Astrocyte of the cerebellum (primary cell): Measurements from ENCODE around the gene CD84.
"Not testable (repeated sequence)": the region's sequence is repeated elsewhere in the genome, so short reads cannot be mapped to it uniquely, and the experiment has no call there.

Source experiments
- DNase-seq: peaks from one replicate; pipeline ENCODE4 v3.0.0-alpha.2; 2011; ENCODE audit warnings: low read depth
- H3K4me3 ChIP-seq: 2 replicates; pipeline ENCODE4 v1.5.1; 2011; ENCODE audit warnings: mild to moderate bottlenecking, low read depth, low read length, moderate library complexity
- in situ Hi-C: cut with HindIII; loops from 2 replicates; pipeline ENCODE4 v1.10.0; 2017; ENCODE audit warnings: low sequenced_read_pairs
- TF ChIP-seq, protein P1 (sequence below): IDR thresholded peaks from 2 replicates; pipeline ENCODE4 v1.5.1; 2012; ENCODE audit warnings: low read length, low read depth, moderate library complexity, mild to moderate bottlenecking; ENCODE audit errors: missing control alignments

The CD84 gene

DNA sequence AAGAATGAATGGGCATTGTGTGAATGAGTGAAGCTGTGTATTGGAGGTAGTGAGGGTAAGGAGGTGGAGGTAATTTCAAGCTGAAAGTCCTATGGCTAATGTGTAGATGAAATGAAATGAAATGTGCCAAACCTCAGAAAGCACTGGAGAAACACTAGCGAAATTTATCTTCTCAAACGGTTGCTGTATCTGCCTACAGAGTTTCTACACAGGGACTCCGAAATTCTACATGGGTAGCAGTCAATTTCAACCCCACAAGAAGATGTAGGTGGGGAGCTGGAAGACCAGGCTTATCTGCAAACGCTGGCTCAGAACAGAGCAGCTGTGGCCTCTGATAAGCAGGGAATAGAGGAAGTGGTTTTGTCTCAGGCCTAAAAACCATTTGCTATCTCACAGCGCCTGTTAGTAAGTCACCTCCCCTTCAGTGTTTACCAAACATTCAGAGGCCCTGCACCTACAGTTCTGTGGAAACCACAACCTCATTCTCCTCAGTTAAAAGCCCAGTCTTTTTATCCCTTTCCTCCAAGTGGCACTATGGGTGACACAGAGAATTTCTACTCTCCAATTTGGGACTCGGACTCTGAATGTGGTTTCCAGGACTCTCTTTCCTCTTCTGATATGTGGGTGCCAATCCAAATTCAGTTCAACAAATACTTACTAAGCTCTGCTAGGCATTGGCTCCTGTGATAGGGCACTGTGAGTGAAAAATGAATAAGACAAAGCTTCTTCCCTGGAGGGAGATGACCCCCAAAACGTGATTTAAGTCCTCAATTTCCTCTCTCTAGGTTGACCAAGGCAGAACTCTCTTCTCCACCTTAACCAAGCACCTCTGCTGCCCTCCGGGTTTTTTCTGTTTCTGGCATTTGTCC is 39.1 kb downstream of the CD84 start:
- no peak overlapping the region for H3K4me3 ChIP-seq
- DNase-seq = no peak
- TF ChIP-seq, protein P1, sequence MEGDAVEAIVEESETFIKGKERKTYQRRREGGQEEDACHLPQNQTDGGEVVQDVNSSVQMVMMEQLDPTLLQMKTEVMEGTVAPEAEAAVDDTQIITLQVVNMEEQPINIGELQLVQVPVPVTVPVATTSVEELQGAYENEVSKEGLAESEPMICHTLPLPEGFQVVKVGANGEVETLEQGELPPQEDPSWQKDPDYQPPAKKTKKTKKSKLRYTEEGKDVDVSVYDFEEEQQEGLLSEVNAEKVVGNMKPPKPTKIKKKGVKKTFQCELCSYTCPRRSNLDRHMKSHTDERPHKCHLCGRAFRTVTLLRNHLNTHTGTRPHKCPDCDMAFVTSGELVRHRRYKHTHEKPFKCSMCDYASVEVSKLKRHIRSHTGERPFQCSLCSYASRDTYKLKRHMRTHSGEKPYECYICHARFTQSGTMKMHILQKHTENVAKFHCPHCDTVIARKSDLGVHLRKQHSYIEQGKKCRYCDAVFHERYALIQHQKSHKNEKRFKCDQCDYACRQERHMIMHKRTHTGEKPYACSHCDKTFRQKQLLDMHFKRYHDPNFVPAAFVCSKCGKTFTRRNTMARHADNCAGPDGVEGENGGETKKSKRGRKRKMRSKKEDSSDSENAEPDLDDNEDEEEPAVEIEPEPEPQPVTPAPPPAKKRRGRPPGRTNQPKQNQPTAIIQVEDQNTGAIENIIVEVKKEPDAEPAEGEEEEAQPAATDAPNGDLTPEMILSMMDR = no peak
- in situ Hi-C loops = no loop called here

DNA sequence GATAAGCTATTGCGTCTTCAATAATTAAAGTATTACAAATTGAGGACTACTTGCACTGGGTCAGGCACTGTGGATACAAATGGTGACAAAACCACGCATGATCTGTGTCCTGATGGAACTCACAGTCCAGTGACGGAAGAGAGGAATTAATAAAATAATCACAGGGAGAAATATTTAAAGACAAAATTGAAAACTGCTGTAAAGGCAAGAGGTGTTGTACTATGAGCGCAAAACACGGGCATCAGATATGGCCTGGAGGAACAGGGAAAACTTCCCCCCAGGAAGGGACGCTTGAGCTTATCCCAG is 39.7 kb downstream of the CD84 start:
- in situ Hi-C loops = no loop called here
- TF ChIP-seq, protein P1 = no peak
- no peak for DNase-seq
- no peak overlapping the region for H3K4me3 ChIP-seq

- TF ChIP-seq, protein P1 = no peak
- no peak for DNase-seq
- H3K4me3 ChIP-seq = no peak overlapping the region
- in situ Hi-C loops = no loop called here
Observed at GRCh38 chr1:160538985-160539651, 40.2 kb downstream of the CD84 start.

- H3K4me3 ChIP-seq = no peak overlapping the region
- TF ChIP-seq, protein P1 = no peak
- no peak for DNase-seq
- in situ Hi-C loops = no loop called here
Observed at GRCh38 chr1:160537714-160538665, 41.3 kb downstream of the CD84 start.

DNA sequence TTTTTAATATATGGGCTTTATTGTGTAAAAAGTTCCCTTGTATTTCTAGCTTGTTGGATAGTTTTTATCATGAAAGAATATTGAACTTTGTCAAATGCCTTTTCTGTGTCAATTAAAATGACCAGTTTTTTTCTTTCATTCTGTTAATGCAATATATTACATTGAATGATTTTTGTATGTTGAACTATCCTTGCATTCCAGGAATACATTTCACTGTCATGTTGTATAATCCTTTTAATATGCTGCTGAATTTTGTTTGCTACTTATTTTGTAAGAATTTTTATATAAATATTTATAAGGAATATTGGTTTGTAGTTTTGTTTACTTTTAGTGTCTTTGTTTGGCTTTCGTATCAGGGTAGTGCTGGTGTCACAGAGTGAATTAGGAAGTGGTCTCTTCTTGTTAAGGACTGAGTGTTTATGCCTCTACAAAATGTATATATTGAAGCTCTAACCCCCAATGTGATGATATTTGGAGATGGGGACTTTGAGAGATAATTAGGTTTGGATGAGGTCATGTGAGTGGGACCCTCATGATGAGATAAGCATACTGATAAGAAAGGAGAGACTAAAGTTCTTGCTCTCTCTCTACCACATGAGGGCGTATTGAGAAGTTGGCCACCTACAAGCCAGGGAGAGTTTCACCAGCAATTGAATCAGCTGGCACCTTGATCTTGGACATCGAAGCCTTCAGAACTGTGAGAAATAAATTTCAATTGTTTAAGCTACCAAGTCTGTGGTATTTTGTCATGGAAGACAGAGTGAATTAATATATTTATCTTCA is 44.3 kb downstream of the CD84 start:
- in situ Hi-C loops = no loop called here
- TF ChIP-seq, protein P1 = no peak
- H3K4me3 ChIP-seq = no peak overlapping the region
- no peak for DNase-seq

DNA sequence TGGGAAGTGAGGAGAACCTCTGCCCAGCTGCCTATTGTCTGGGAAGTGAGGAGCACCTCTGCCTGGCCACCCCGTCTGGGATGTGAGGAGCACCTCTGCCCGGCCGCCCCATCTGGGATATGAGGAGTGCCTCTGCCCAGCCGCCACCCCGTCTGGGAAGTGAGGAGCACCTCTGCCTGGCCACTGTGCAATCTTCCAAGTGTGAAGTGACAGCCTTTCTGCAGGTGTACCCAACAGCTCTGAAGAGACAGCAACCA is 46.8 kb downstream of the CD84 start:
- DNase-seq, in situ Hi-C loops, H3K4me3 ChIP-seq: not testable (repeated sequence)

GRCh38 chr1:160531809-160532556 is 47.3 kb downstream of the CD84 start:
- DNase-seq, in situ Hi-C loops, H3K4me3 ChIP-seq: not testable (repeated sequence)

DNA sequence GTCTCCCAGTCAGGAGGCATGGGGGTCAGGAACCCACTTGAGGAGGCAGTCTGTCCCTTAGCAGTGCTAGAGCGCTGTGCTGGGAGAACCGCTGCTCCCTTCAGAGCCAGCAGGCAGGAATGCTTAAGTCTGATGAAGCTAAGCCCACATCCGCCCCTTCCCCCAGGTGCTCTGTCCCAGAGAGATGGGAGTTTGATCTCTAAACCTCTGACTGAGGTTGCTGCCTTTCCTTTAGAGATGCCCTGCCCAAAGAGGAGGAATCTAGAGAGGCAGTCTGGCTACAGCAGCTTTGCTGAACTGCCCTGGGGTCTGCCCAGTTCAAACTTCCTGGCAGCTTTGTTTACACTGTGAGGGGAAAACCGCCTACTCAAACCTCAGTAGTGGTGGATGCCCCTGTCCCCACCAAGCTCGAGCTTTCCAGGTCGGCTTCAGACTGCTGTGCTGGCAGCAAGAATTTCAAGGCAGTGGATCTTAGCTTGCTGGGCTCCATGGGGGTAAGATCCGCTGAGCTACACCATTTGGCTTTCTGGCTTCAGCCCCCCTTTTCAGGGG is 49.8 kb downstream of the CD84 start:
- DNase-seq, in situ Hi-C loops, H3K4me3 ChIP-seq: not testable (repeated sequence)

GRCh38 chr1:160523789-160524188 is 55.5 kb downstream of the CD84 start:
- H3K4me3 ChIP-seq, DNase-seq, in situ Hi-C loops: not testable (repeated sequence)
